Activated gamma-delta T cell treated with Interleukin-2 at 50 U/mL for 16 hours (primary cell): ENCODE results near the gene COL6A1.

Experiments used
- DNase-seq: peaks from one replicate; pipeline ENCODE4 v3.0.0-alpha.2; 2020

Gene COL6A1

DNA sequence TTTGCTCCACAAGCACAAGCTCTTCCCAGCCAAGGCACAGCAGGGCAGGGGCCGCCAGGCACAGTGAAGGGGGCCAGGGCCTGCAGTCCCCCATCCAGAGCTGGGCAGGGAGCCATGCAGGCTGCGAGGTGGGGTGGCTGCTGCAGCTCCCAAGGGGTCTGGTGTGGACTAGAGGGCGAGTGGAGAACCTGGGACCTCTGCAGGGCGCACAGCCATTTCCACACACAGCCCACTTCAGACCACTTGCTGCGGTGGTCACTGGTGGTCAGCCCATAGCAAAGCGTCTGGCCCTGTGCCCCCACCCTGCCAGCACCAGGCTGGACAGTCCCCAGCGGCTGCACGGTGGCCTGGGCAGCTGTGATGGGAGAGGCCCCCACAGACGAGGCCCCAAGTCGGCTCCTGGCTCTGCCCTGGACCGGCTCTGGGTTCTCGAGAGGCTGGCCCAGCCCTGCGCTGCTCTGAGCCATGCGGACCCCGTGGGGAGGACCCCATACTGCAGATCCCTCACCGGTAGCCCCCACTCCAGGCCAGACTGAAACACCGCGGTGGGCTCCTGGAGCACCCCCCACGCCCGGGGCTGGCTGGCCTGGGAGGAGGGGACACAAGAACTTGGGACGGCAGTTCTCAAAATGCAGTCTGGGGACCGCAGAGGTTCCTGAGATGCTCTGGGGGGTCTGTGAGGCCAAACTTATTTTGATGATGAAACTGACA, 69.3 kb downstream of the COL6A1 start:
- no peak for DNase-seq

DNA sequence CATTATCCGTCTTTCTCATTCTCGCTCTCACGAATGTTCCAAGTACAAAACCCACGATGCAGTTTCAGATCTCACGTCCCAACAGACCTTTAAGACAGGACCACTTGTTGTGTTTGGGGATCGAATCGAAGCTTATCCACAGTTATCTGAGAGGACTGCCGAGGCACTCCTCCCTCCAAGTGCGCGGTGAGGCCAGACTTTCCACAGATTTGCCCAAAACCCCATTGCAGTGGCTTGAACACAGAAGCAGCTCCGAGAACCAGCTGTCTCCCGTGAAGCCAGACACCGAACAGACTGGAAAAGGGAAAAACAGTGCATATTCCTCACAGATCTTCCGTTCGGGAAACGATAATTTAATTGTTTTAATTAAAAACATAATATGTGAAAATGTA, 69.8 kb downstream of the COL6A1 start:
- no peak for DNase-seq

DNA sequence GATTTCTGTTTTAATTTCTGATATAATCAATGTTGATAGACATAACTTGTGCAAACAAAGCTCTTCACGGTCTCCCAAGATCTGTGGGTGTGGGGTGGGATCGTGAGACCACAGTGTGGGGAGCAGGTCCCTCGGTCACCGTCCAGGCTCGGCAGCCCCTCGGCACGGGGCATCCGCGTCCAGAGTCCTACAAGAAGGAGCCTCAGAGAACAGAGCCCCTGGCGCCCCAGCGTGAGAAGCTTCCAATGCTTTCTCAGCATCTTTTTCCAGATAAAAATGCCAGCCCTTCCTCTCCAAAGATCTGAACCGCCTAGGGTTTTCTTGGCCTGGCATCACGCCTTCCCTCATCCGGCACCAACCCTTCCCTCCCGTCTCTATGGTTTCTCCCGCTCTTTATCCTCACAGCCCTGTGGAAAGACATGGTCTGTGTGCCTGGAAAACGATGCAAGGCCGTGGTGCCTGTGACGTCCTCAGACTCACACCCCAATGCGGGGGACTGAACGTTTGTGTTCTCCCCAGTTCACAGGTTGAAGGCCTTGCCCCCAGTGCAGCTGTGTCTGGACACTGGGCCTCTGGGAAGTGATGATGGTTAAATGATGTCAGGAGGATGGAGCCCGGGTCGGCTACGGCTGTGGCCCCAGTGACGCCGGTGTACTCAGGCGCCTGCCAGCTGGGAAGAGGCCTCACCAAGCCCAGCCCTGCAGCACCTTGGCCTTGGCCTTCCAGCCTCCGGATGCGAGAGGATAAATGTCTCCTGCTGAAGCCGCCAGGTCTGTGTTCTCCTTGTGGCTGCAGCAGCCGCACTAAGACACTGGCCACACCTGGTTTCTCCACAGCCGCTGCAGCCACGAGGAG, 70.5 kb downstream of the COL6A1 start:
- DNase-seq = no peak

DNA sequence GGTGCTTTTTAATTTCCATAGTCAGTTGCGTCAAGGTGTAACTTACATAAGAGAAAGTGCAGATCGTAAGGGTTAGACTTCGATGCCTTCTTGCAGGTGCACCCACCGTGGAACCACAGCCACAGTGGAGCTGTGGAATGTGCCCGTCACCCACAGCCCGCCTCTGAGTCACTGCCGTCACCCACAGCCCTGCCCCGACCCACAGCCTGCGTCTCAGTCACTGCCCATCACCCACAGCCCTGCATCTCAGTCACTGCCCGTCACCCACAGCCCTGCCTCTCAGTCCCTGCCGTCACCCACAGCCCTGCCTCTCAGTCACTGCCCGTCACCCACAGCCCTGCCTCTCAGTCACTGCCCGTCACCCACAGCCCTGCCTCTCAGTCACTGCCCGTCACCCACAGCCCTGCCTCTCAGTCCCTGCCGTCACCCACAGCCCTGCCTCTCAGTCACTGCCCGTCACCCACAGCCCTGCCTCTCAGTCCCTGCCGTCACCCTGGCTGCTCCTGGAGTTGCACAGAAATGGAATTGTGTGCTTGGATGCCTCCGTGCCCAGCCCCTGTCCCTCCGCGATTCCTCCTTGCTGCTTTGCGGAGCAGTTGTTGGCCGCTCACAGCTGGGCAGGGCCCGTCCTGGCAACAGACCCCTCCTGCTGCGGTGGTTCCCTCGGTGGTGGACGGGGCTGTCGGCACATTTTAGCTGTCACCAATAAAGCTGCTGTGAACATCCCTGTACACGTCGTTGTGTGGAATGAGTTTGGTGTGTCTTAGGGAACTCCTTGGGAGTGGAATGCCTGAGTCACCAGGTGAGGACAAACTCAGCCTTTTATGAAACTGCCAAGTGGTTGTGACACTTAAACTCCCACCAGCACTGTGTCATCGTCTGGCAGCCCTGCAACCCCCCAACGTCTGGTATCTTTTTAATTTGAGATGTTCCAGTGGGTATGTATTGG, 71.4 kb downstream of the COL6A1 start:
- peak; percentile 24 for DNase-seq

DNA sequence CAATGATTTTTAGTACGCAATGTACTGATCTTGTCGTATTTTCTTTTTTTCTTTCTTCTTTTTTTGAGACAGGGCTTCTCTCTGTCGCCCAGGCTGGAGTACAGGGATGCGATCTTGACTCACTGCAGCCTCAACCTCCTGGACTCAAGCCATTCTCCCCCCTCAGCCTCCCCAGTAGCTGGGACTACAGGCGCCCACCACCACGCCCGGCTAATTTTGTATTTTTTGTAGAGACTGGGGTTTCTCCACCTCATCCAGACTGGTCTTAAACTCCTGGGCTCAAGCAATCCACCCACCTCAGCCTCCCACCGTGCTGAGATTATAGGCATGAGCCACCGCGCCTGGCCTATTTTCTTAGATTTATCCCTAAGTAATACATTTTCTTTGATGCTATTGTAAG, 72.5 kb downstream of the COL6A1 start:
- no peak for DNase-seq

DNA sequence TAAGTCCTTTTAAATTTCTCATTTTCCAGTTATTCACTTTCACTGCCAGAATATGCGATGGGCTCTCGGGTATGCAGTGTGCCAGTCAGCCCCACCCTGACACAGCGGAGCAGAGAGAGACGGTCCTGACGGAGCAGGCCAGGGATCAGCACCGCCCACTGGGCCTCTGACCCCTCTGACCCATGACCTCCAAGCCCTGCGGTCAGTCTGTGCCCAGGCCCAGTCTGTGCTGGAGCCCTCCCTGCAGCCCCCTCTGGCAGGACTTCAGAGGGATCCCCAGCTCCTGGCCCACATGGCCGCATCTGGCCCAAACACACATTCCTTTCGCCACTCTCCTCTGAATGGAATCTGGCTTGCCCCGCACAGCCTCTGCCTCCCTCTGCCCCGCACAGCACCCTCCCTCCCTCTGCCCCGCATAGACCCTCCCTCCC, 72.9 kb downstream of the COL6A1 start:
- DNase-seq = no peak
